Lower leg skin (tissue), 3 donors: ENCODE results near the gene PTCRA.
"Not testable (repeated sequence)": the region's sequence is repeated elsewhere in the genome, so short reads cannot be mapped to it uniquely, and the experiment has no call there.

Experiments
- POLR2A ChIP-seq, 2 donors: fragments of 450-650 bp; IDR thresholded peaks; one replicate each; pipeline ENCODE4 v1.6.1; 2016 to 2017; ENCODE audit warnings: antibody characterized with exemption in 2 of 2, mild to moderate bottlenecking in 1 of 2, moderate library complexity in 1 of 2
- TF ChIP-seq, protein P1 (sequence below), 3 donors: fragments of 450-650 bp; IDR thresholded peaks; one replicate each; pipeline ENCODE4 v1.5.1; 2016; ENCODE audit warnings: antibody characterized with exemption in 3 of 3, mild to moderate bottlenecking in 3 of 3, moderate library complexity in 2 of 3

DNA sequence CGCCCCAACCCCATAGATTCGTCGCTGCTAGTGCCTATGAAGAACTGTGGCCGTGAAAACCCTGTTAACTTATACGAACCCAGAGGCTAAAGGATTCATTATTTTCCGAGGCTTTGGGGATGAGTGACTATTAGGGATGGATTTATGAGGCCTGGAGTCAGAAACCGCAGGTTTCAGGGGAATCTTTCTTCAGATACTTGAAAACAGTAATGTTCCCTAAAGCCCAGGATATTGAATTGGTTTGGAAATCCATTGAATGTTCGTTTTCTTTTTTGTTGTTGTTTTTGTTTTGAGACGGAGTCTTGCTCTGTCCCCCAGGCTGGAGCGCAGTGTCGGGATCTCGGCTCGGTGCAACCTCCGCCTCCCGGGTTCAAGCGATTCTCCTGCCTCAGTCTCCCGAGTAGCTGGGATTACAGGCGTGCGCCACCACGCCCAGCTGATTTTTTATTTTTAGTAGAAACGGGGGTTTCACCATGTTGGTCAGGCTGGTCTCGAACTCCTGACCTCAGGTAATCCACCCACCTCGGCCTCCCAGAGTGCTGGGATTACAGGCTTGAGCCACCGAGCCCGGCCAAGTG, 35.5 kb upstream of the PTCRA start:
- TF ChIP-seq, protein P1, sequence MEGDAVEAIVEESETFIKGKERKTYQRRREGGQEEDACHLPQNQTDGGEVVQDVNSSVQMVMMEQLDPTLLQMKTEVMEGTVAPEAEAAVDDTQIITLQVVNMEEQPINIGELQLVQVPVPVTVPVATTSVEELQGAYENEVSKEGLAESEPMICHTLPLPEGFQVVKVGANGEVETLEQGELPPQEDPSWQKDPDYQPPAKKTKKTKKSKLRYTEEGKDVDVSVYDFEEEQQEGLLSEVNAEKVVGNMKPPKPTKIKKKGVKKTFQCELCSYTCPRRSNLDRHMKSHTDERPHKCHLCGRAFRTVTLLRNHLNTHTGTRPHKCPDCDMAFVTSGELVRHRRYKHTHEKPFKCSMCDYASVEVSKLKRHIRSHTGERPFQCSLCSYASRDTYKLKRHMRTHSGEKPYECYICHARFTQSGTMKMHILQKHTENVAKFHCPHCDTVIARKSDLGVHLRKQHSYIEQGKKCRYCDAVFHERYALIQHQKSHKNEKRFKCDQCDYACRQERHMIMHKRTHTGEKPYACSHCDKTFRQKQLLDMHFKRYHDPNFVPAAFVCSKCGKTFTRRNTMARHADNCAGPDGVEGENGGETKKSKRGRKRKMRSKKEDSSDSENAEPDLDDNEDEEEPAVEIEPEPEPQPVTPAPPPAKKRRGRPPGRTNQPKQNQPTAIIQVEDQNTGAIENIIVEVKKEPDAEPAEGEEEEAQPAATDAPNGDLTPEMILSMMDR (IDR thresholded peaks at IDR 0.05), result not testable (repeated sequence)
- not testable (repeated sequence) for TF ChIP-seq POLR2A (IDR thresholded peaks at IDR 0.05)
